Common myeloid progenitor, CD34-positive (primary cell): ENCODE data around the gene CAVIN2.

Experiments
- CTCF ChIA-PET: fragments of 350-600 bp; sonication (Branson Sonifier 250); formaldehyde crosslinking; loops from one replicate; lab custom pipeline; 2021; ENCODE audit warnings: antibody characterized with exemption; lab: Charles Lee
- POLR2A ChIA-PET: fragments of 350-600 bp; sonication (Branson Sonifier 250); formaldehyde crosslinking; loops from one replicate; lab custom pipeline; 2021; ENCODE audit warnings: antibody characterized with exemption; lab: Charles Lee
- DNase-seq, 3 donors: peaks; one replicate each; pipeline versions ENCODE4 v3.0.0 to v3.0.0-alpha.2; 2013
- H3K27ac ChIP-seq, 2 experiments: 1 replicate in 1 of 2; 2 replicates in 1 of 2; pipeline ENCODE4 v1.7.0; 2013; ENCODE audit warnings: inconsistent platforms in 2 of 2, low read length in 2 of 2, mild to moderate bottlenecking in 2 of 2, low read depth in 1 of 2, moderate library complexity in 1 of 2; ENCODE audit not compliant: severe bottlenecking in 2 of 2, insufficient read depth in 1 of 2, poor library complexity in 1 of 2
- H3K27me3 ChIP-seq, 5 experiments: replicated peaks in 2 of 5; 1 replicate in 3 of 5; 2 replicates in 2 of 5; pipeline versions ENCODE4 v1.6.1 to v1.7.0; 2013; ENCODE audit warnings: low read length in 4 of 5, mild to moderate bottlenecking in 2 of 5, moderate library complexity in 2 of 5, inconsistent platforms in 1 of 5; ENCODE audit not compliant: insufficient read depth in 5 of 5, control insufficient read depth in 4 of 5
- H3K36me3 ChIP-seq, 4 experiments: 1 replicate in 2 of 4; 2 replicates in 2 of 4; pipeline versions ENCODE4 v1.6.1 to v1.7.0; 2013; ENCODE audit warnings: low read length in 3 of 4, control low read depth in 1 of 4, mild to moderate bottlenecking in 1 of 4; ENCODE audit not compliant: control insufficient read depth in 4 of 4, insufficient read depth in 4 of 4
- H3K4me1 ChIP-seq, 4 experiments: 1 replicate in 3 of 4; 2 replicates in 1 of 4; pipeline versions ENCODE4 v1.6.1 to v1.7.1; 2013; ENCODE audit warnings: low read length in 3 of 4, mild to moderate bottlenecking in 3 of 4, control low read depth in 1 of 4, inconsistent platforms in 1 of 4, moderate library complexity in 1 of 4; ENCODE audit not compliant: control insufficient read depth in 4 of 4, insufficient read depth in 4 of 4; ENCODE audit errors: control extremely low read depth in 1 of 4
- H3K4me3 ChIP-seq, 7 experiments: 1 replicate in 4 of 7; 2 replicates in 3 of 7; pipeline versions ENCODE4 v1.5.1 to v1.7.0; 2013; ENCODE audit warnings: mild to moderate bottlenecking in 7 of 7, low read length in 6 of 7, moderate library complexity in 6 of 7, inconsistent platforms in 2 of 7, low read depth in 2 of 7, control low read depth in 1 of 7; ENCODE audit not compliant: insufficient read depth in 4 of 7, control insufficient read depth in 1 of 7; ENCODE audit errors: extremely low read depth in 1 of 7
- H3K9me3 ChIP-seq, 5 experiments: 1 replicate in 4 of 5; 2 replicates in 1 of 5; pipeline versions ENCODE4 v1.6.1 to v1.7.1; 2013; ENCODE audit warnings: low read length in 4 of 5, mild to moderate bottlenecking in 2 of 5, inconsistent platforms in 1 of 5, low read depth in 1 of 5, moderate library complexity in 1 of 5; ENCODE audit not compliant: control insufficient read depth in 4 of 5, insufficient read depth in 2 of 5; ENCODE audit errors: control extremely low read depth in 1 of 5
- WGBS: methylation state at CpG from one replicate; pipeline ENCODE4 v1.1.5; 2013; ENCODE audit not compliant: insufficient coverage; 5-methylcytosine and 5-hydroxymethylcytosine counted together

CAVIN2 gene

DNA sequence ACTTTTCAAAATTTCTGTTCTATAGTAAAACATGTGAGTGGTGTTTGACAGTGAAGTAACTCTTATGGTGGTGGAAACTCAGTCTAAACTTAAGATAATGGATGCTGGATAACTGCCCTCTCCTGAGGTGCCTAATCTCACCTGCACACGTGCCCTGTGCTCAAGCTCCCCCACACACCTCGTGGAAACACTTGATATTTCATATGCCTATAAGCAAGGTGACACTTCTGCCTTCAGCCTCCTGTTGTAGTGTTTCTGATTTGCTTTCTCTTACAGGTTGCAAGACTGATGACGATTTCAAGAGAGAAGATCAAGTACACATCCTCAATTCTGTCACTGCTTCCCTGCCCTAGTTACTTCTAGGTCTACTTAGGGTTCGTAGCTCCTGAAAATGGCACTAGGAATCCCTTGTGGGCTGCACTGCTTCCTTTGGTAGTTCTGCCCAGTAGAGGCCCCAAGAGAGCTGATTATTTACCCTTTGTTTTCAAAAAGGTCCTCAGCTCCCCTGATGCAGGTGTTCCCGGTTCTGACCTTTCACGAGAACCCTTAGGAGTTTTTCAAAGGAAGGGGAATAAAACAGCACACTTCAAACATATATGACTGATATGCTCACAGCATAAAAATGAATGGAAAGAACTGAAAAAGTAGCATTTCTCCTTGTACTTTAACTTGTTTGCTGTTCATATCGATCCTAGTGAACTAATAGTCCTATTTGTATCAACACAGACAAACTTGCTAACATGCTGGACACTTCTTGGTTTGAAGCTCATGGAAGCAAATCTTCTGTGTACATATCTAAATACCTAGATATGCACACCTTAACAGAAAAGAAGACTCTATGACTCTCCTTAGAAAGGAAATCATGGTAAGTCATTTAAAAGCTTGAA, 6.7 kb downstream of the CAVIN2 start:
- ChIA-PET CTCF (interaction anchor here (0.6 to 2.5 kb wide), 12 partner anchors 8 to 323 kb away, joined by 3 to 11 read pairs (median 3); no protein-coding TSS in a partner anchor), POLR2A (no interaction called here)
- WGBS, result 54% methylated on average over 4 of the region's 7 CpGs

DNA sequence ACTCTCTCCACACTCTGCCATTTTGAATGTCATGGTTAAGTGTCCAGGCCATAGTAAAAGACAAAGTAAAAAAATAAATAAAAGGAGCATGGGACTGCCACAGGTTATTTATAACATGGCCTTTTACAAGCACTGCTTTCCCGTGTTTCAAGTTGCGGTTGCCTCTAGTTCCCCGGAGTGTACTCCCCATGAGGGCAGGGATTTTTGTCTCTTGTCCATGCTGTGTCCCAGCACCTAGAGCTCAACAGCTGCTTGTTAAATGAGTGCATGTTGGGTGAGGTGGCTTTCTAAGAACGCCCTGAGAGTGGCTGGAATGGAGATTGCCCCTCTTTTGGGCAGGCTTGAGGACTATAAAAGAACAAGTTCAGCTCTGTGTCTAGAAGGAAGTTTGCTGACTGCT, 8.4 kb downstream of the CAVIN2 start:
- DNase-seq, result no peak
- Histone ChIP-seq H3K27me3 (no peaks in the 10 kb centered on the region), H3K9me3 (no peaks in the 10 kb centered on the region), H3K27ac (peak overlapping the region in 1 of 2 experiments; percentile 86), H3K36me3 (peaks cover 4 to 28% (median 11%) of the 10 kb centered on the region in 4 experiments), H3K4me1 (peaks cover 15 to 60% (median 36%) of the 10 kb centered on the region in 4 experiments), H3K4me3 (peak overlapping the region in 1 of 7 experiments; percentile 19)
- WGBS, result 100% methylated on average over 4 of the region's 4 CpGs
- POLR2A ChIA-PET, result no interaction called here
- CTCF ChIA-PET, result no interaction called here

More for the DNA sequence above, 6.7 kb downstream of the CAVIN2 start:
- H3K36me3 ChIP-seq, result peaks cover 4 to 19% (median 11%) of the 10 kb centered on the region in 4 experiments
- DNase-seq, result peak in 1 of 3 donors; percentile 28
- no peaks in the 10 kb centered on the region for H3K27me3 ChIP-seq
- peaks cover 23 to 75% (median 45%) of the 10 kb centered on the region in 4 experiments for H3K4me1 ChIP-seq
- H3K4me3 ChIP-seq, result peak overlapping the region in 1 of 7 experiments; percentile 11
- H3K27ac ChIP-seq, result peak overlapping the region in 1 of 2 experiments; percentile 56
- no peaks in the 10 kb centered on the region for H3K9me3 ChIP-seq

DNA sequence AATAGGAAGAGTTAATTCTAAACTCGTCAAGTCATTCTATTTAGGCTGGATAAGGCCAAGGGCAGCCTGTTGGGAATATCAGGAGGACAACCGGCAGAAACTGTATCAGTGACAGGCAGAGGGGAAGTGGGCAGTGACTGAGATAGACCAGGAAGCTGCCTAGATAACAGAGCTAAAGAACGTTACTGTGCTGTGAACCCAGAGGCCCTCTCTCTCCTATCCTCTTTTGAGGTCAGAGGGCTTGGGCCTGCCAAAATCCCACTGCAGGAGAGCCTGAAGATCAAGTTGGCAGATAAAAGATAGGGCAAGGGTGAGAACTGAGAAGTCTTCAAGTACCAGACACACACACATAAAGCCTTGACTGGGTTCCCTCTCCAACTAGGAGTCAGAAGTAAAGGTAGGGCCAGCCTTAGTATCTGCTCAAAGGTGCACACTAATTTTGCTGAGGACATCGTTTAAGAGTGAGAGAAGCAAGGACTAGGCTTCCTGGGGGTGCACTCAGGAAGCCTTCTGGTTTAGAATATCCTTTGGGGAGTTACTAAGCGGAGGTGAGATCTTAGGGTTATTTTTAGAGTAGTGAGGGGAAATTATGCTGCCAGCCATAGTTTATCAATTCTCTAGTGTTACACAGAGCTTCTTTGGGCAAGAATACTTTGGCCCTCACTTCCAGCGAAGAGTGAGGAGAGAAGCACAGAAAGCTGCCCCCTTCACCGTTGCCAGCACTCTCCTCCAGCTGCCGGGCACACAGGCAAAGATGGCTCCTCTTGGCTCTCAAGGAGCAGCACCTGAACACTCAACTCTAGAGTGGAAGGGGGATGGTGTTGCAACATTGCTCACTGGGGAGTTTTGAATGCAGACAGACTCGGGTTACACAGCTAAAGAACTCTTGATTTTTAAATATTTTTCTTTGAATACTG, 9.8 kb downstream of the CAVIN2 start:
- ChIA-PET CTCF (interaction anchor here (0.9 to 1.7 kb wide), 4 partner anchors 9 to 25 kb away, joined by 3 to 5 read pairs (median 4); partner anchors contain the start of gene CAVIN2), POLR2A (interaction anchor here (1.0 kb wide), 1 partner anchor 10 kb away, joined by 3 read pairs; the partner anchor contains the start of gene CAVIN2)
- Histone ChIP-seq H3K27me3 (no peaks in the 10 kb centered on the region), H3K9me3 (no peaks in the 10 kb centered on the region), H3K4me3 (peak overlapping the region in 4 of 7 experiments; percentile 8 to 34 (median 12)), H3K27ac (peak overlapping the region; percentile 36 to 86), H3K4me1 (peaks cover 15 to 52% (median 30%) of the 10 kb centered on the region in 4 experiments), H3K36me3 (peaks cover 4 to 28% (median 11%) of the 10 kb centered on the region in 4 experiments)
- DNase-seq, result peak; percentile 47 to 69 (median 65)
- WGBS, result 18% methylated on average over 7 of the region's 9 CpGs

DNA sequence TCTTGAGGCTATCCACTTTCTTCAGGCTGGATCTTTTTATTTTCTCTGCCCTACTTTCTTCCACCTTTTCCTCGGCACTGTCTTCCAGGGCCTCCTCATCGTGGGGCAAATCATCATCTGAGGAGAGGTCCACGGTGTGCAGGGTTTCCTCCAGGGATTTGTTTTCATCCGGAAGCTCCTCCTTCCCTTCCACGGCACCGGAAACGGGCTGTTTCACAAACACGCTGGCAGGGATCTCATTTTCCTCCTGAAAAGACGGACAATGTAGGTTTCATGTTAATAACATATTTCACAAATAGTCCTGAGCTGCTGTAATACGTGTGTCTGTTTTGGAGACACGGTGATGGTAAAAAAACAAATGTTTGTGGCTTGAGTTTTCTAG, 10.4 kb downstream of the CAVIN2 start:
- ChIA-PET CTCF (interaction anchor here (0.9 to 3.2 kb wide), 5 partner anchors 8 to 24 kb away, joined by 3 to 11 read pairs (median 5); partner anchors contain the start of gene CAVIN2), POLR2A (interaction anchor here (1.0 kb wide), 1 partner anchor 10 kb away, joined by 3 read pairs; the partner anchor contains the start of gene CAVIN2)
- Histone ChIP-seq H3K4me1 (peaks cover 13 to 55% (median 34%) of the 10 kb centered on the region in 4 experiments), H3K4me3 (no peak overlapping the region), H3K27me3 (no peaks in the 10 kb centered on the region), H3K27ac (peak overlapping the region; percentile 36 to 86), H3K9me3 (no peaks in the 10 kb centered on the region), H3K36me3 (peaks cover 4 to 28% (median 11%) of the 10 kb centered on the region in 4 experiments)
- no peak for DNase-seq
- WGBS, result 86% methylated on average over 5 of the region's 11 CpGs

DNA sequence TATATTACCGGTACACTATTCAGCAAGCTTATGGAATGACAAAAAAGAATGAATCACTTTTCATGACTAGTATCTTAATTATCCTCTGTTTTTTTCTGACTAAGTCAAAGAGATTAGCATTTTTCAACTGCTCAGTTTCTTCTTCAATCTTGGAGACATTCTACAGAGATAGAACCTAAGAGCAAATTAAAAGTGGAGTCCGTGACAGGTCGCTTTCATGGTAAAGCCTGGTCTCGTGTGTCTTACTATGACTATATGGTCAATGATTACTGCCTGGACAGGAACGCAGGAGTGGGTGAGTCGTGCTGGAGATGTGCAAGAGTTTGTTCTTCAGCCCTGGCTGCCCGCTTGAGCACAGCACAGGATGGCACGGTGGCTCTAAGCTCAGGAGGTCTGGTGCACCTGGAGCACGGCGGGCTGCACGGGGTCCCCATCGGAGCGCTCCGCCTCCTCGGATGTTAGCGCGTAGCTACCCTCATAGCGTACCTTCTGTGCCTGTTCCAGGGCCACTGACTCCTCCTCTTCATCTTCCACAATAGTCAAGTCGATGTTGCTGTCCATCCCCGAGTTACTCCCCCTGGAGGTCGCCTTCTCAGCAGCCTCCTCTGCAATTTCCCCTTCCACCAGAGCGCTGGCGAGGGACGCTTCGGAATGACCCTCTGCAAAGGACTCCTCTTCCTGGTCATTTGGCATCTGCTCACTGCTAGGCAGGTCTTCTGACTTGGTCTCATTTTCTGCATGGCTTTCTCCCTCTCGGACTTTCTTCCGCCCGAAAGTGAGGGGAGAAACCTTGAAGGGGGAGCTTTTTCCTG, 11.1 kb downstream of the CAVIN2 start:
- Histone ChIP-seq H3K27ac (peak overlapping the region in 1 of 2 experiments; percentile 86), H3K4me1 (peaks cover 13 to 58% (median 37%) of the 10 kb centered on the region in 4 experiments), H3K27me3 (no peaks in the 10 kb centered on the region), H3K4me3 (no peak overlapping the region), H3K36me3 (peaks cover 4 to 28% (median 11%) of the 10 kb centered on the region in 4 experiments), H3K9me3 (no peaks in the 10 kb centered on the region)
- CTCF ChIA-PET, result interaction anchor here (0.9 to 3.2 kb wide), 8 partner anchors 8 to 327 kb away, joined by 3 to 14 read pairs (median 5); partner anchors contain the start of gene CAVIN2
- no peak for DNase-seq
- POLR2A ChIA-PET, result no interaction called here
- 99% methylated on average over 23 of the region's 28 CpGs for WGBS

DNA sequence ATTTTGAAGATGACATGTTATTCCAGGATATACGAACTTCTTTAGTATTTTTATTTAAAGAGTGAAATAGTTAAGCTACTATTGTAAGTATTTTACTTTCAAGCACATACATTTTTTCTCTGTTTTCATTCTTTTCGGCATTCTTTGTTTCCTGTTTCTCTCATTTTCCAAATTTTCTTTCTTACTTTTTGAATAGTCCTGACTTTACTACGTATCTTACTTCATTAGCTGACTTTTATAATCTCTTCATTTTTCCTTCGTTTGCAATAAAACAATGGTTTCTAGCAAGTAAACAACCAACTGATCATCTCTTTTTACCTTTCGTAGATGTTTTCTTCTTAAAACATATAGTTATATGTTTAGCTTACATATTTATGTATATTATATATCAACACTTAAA, 11.8 kb downstream of the CAVIN2 start:
- 100% methylated on average over 1 of the region's 5 CpGs for WGBS
- POLR2A ChIA-PET, result no interaction called here

More for the DNA sequence above, 11.8 kb downstream of the CAVIN2 start:
- H3K27me3 ChIP-seq, result no peaks in the 10 kb centered on the region
- H3K4me1 ChIP-seq, result peaks cover 7 to 51% (median 33%) of the 10 kb centered on the region in 4 experiments
- no peaks in the 10 kb centered on the region for H3K9me3 ChIP-seq
- H3K27ac ChIP-seq, result peak overlapping the region in 1 of 2 experiments; percentile 86
- peaks cover 4 to 28% (median 11%) of the 10 kb centered on the region in 4 experiments for H3K36me3 ChIP-seq
- CTCF ChIA-PET, result interaction anchor here (1.3 to 3.2 kb wide), 5 partner anchors 9 to 327 kb away, joined by 4 to 14 read pairs (median 8); partner anchors contain the start of gene CAVIN2
- no peak for DNase-seq
- H3K4me3 ChIP-seq, result no peak overlapping the region
